WTC11 (cell line): ENCODE results near the gene CSHL1. TPM values are rescaled to one million over a fixed set of nuclear protein-coding genes. Genes with fewer than 3 reads are reported as not detected.

Source experiments
- ATAC-seq: fragments of 200-7000 bp; cut with Tn5 transposase; 2 replicates; pipeline ENCODE4 v1.10.0; 2021; ENCODE audit warnings: mild to moderate bottlenecking, moderate library complexity
- CTCF ChIA-PET: fragments of 300-600 bp; sonication (Branson Sonifier 250); formaldehyde crosslinking; loops from one replicate; lab custom pipeline; 2021; ENCODE audit warnings: antibody characterized with exemption; lab: Charles Lee
- POLR2A ChIA-PET: fragments of 350-600 bp; sonication (Branson Sonifier 250); formaldehyde crosslinking; loops from one replicate; lab custom pipeline; 2021; ENCODE audit warnings: antibody characterized with exemption; lab: Charles Lee
- DNase-seq: peaks from one replicate; pipeline ENCODE4 v3.0.0; 2021; ENCODE audit warnings: low spot score
- H3K27ac Mint-ChIP-seq: 2 replicates; pipeline ENCODE4 v1.8.0; 2021; ENCODE audit warnings: mixed read lengths
- H3K27me3 Mint-ChIP-seq: 2 replicates; pipeline ENCODE4 v1.8.0; 2021; ENCODE audit warnings: low read depth, mild to moderate bottlenecking, moderate library complexity, mixed read lengths
- H3K36me3 Mint-ChIP-seq: 2 replicates; pipeline ENCODE4 v1.8.0; 2021; ENCODE audit warnings: mixed read lengths
- H3K4me1 Mint-ChIP-seq: 2 replicates; pipeline ENCODE4 v1.8.0; 2022; ENCODE audit warnings: mixed read lengths
- H3K4me3 Mint-ChIP-seq: 2 replicates; pipeline ENCODE4 v1.8.0; 2021; ENCODE audit warnings: mild to moderate bottlenecking, moderate library complexity, mixed read lengths
- H3K9me3 Mint-ChIP-seq: 2 replicates; pipeline ENCODE4 v1.8.0; 2021; ENCODE audit warnings: mixed read lengths
- ATF1 ChIP-seq: sonication (generic); formaldehyde crosslinking; IDR thresholded peaks from 2 replicates; pipeline ENCODE4 v1.8.1; 2023; ENCODE audit warnings: mild to moderate bottlenecking, moderate library complexity, missing genetic modification reagents
- ATF3 ChIP-seq: sonication (generic); formaldehyde crosslinking; conservative IDR thresholded peaks from 2 replicates; pipeline ENCODE4 v1.8.1; 2022; ENCODE audit warnings: mild to moderate bottlenecking, missing genetic modification reagents
- CREB1 ChIP-seq: sonication (generic); formaldehyde crosslinking; IDR thresholded peaks from 2 replicates; pipeline ENCODE4 v1.8.0; 2023; ENCODE audit warnings: mild to moderate bottlenecking, missing genetic modification reagents
- CTCF ChIP-seq: fragments of 200-600 bp; IDR thresholded peaks from 2 replicates; pipeline ENCODE4 v1.8.0; 2022; ENCODE audit warnings: antibody characterized with exemption
- ELF4 ChIP-seq: sonication (generic); formaldehyde crosslinking; IDR thresholded peaks from 2 replicates; pipeline ENCODE4 v1.8.1; 2022; ENCODE audit warnings: low read depth, mild to moderate bottlenecking, moderate library complexity, missing genetic modification reagents
- FOXK1 ChIP-seq: sonication (generic); formaldehyde crosslinking; IDR thresholded peaks from 2 replicates; pipeline ENCODE4 v1.8.0; 2022; ENCODE audit warnings: mild to moderate bottlenecking, moderate library complexity, missing genetic modification reagents
- FOXP1 ChIP-seq: sonication (generic); formaldehyde crosslinking; IDR thresholded peaks from 2 replicates; pipeline ENCODE4 v1.8.0; 2022; ENCODE audit warnings: missing genetic modification reagents, mild to moderate bottlenecking, moderate library complexity, borderline replicate concordance
- GABPB1 ChIP-seq: sonication (generic); formaldehyde crosslinking; IDR thresholded peaks from 2 replicates; pipeline ENCODE4 v1.8.1; 2023; ENCODE audit warnings: mild to moderate bottlenecking, missing genetic modification reagents
- GTF2I ChIP-seq: fragments of 250-450 bp; sonication (Bioruptor Pico); conservative IDR thresholded peaks from 2 replicates; pipeline ENCODE4 v1.4.0; 2021; ENCODE audit warnings: mild to moderate bottlenecking
- HMGA2 ChIP-seq: fragments of 250-450 bp; sonication (Bioruptor Pico); IDR thresholded peaks from 2 replicates; pipeline ENCODE4 v1.4.0; 2021; ENCODE audit warnings: mild to moderate bottlenecking, moderate library complexity
- IRF1 ChIP-seq: sonication (generic); formaldehyde crosslinking; IDR thresholded peaks from 2 replicates; pipeline ENCODE4 v1.8.0; 2023; ENCODE audit warnings: missing genetic modification reagents
- IRF2 ChIP-seq: sonication (generic); formaldehyde crosslinking; IDR thresholded peaks from 2 replicates; pipeline ENCODE4 v1.8.0; 2022; ENCODE audit warnings: low read depth, missing genetic modification reagents, borderline replicate concordance
- JUN ChIP-seq: sonication (generic); formaldehyde crosslinking; IDR thresholded peaks from 2 replicates; pipeline ENCODE4 v1.8.0; 2023; ENCODE audit warnings: mild to moderate bottlenecking, missing genetic modification reagents
- MLX ChIP-seq: sonication (generic); formaldehyde crosslinking; IDR thresholded peaks from 2 replicates; pipeline ENCODE4 v1.8.1; 2023; ENCODE audit warnings: mild to moderate bottlenecking, missing genetic modification reagents, moderate library complexity
- NFYB ChIP-seq: sonication (generic); formaldehyde crosslinking; conservative IDR thresholded peaks from 2 replicates; pipeline ENCODE4 v1.8.0; 2022; ENCODE audit warnings: low read depth, missing genetic modification reagents
- NR3C1 ChIP-seq: sonication (generic); formaldehyde crosslinking; conservative IDR thresholded peaks from 2 replicates; pipeline ENCODE4 v1.8.1; 2023; ENCODE audit warnings: low read depth, mild to moderate bottlenecking, missing genetic modification reagents
- TCF7 ChIP-seq: sonication (generic); formaldehyde crosslinking; IDR thresholded peaks from 2 replicates; pipeline ENCODE4 v1.8.0; 2022; ENCODE audit warnings: mild to moderate bottlenecking, low read depth, missing genetic modification reagents, moderate library complexity
- ZNF219 ChIP-seq: sonication (generic); formaldehyde crosslinking; IDR thresholded peaks from 2 replicates; pipeline ENCODE4 v1.8.0; 2023; ENCODE audit warnings: missing genetic modification reagents, mild to moderate bottlenecking, borderline replicate concordance
- ZNF263 ChIP-seq: sonication (generic); formaldehyde crosslinking; IDR thresholded peaks from 2 replicates; pipeline ENCODE4 v1.8.1; 2022; ENCODE audit warnings: low read depth, mild to moderate bottlenecking, moderate library complexity, missing genetic modification reagents
- ZNF416 ChIP-seq: fragments of 250-450 bp; sonication (Bioruptor Pico); IDR thresholded peaks from 2 replicates; pipeline ENCODE4 v1.9.0; 2021; ENCODE audit warnings: mild to moderate bottlenecking, inconsistent platforms
- ZNF425 ChIP-seq: fragments of 250-450 bp; sonication (Bioruptor Pico); conservative IDR thresholded peaks from 2 replicates; pipeline ENCODE4 v1.9.0; 2021; ENCODE audit warnings: mild to moderate bottlenecking
- total RNA-seq: library from RNA; stranded (reverse); gene quantifications from 3 replicates; pipeline ENCODE4 v1.2.3, GENCODE V29; 2021
- TF ChIP-seq, protein P1 (sequence below): sonication (generic); formaldehyde crosslinking; conservative IDR thresholded peaks from 2 replicates; pipeline ENCODE4 v1.8.1; 2023; ENCODE audit warnings: mild to moderate bottlenecking, low read depth, missing genetic modification reagents, moderate library complexity
- TF ChIP-seq, protein P2 (sequence below): sonication (generic); formaldehyde crosslinking; IDR thresholded peaks from 2 replicates; pipeline ENCODE4 v1.8.0; 2022; ENCODE audit warnings: mild to moderate bottlenecking, missing genetic modification reagents

Gene CSHL1
- total RNA-seq, 1 experiment from 2014 or later = not detected

DNA sequence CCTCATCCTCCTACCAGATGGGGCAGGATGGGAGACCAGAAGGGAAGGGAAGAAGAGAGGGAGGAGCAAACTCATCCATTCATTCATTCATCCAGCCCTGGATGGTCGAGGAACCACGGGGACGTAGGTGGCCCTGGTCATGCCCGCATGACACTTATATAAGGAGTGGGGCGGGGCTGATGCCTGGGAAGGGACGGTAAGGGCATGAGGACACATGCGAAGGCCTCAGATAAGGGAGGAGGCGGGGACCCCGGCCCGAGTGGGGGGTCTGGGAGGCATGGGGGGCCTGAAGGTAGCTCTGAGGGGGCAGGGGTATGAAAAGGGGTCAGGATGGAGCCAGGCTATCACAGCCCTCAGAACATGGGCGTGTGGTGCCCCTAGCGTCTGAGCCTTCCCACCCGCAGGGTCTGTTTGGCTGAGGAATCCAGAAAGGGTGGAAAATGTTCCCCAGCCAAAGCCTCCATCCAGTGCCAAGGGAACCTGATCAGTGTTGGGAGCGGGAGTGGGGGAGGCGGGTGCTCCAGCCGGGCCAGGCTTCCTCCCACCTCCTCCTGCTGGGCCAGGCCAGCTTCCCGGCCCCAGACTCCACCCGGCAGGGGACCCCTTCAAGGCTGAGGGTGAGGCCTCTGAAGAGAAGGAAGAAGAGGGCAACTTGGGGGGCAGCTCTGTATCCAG is 38.7 kb upstream of the CSHL1 start (continued):
- TF ChIP-seq, protein P1, sequence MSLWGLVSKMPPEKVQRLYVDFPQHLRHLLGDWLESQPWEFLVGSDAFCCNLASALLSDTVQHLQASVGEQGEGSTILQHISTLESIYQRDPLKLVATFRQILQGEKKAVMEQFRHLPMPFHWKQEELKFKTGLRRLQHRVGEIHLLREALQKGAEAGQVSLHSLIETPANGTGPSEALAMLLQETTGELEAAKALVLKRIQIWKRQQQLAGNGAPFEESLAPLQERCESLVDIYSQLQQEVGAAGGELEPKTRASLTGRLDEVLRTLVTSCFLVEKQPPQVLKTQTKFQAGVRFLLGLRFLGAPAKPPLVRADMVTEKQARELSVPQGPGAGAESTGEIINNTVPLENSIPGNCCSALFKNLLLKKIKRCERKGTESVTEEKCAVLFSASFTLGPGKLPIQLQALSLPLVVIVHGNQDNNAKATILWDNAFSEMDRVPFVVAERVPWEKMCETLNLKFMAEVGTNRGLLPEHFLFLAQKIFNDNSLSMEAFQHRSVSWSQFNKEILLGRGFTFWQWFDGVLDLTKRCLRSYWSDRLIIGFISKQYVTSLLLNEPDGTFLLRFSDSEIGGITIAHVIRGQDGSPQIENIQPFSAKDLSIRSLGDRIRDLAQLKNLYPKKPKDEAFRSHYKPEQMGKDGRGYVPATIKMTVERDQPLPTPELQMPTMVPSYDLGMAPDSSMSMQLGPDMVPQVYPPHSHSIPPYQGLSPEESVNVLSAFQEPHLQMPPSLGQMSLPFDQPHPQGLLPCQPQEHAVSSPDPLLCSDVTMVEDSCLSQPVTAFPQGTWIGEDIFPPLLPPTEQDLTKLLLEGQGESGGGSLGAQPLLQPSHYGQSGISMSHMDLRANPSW (CRISPR knock-in tag) = no peak
- TF ChIP-seq ZNF425 (CRISPR knock-in tag) (no peak), GTF2I (CRISPR knock-in tag) (no peak)
- TF ChIP-seq, all 79 proteins: peak for 0

DNA sequence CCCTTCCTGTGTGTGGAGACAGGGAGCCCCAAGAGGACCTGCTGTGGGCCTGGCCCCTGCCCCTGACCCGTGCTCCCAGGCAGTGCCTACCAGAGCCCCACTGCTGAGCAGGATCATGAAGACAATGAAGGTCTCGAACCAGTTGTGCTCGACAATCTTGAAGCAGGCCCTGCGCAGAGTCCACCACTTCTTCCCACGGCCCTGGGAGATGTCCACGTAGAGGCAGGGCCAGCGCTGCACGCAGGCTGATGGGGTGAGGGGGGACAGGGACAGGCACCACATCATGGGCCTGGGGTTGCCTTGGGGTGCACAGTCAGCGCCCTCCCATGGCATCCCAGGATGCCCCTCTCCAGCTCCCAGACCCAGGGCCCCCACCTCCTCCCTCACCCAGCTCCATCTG is 37.5 kb upstream of the CSHL1 start:
- TF ChIP-seq MLX (CRISPR knock-in tag) (no peak), ATF1 (CRISPR knock-in tag) (no peak), FOXK1 (CRISPR knock-in tag) (no peak), ELF4 (no peak), FOXP1 (CRISPR knock-in tag) (0 out of 2 replicates have a peak, but pooled peaks have one; percentile 31)
- TF ChIP-seq, all 79 proteins: peak for 1
- no peak overlapping the region for H3K27ac Mint-ChIP-seq
- no peak overlapping the region for H3K4me3 Mint-ChIP-seq
- no peaks in the 10 kb centered on the region for H3K27me3 Mint-ChIP-seq
- no peaks in the 10 kb centered on the region for H3K36me3 Mint-ChIP-seq
- H3K9me3 Mint-ChIP-seq = no peaks in the 10 kb centered on the region
- H3K4me1 Mint-ChIP-seq = peaks cover 6% of the 10 kb centered on the region; the same call in 1 of the 2 replicates
- no peak for DNase-seq
- ATAC-seq = no peak
- ChIA-PET CTCF (interaction anchor here (1.2 to 11.8 kb wide), 4 partner anchors 11 to 185 kb away, joined by 4 to 147 read pairs (median 10); partner anchors contain the start of gene GH1), POLR2A (interaction anchor here (1.0 kb wide), 1 partner anchor 13 kb away, joined by 3 read pairs; no protein-coding TSS in a partner anchor)

- ChIA-PET CTCF (interaction anchor here (1.9 to 3.1 kb wide), 7 partner anchors 14 to 81 kb away, joined by 10 to 170 read pairs (median 42); partner anchors contain the start of genes CD79B, CSHL1 and GH1), POLR2A (no interaction called here)
- H3K4me1 Mint-ChIP-seq = peaks cover 6% of the 10 kb centered on the region; the same call in 1 of the 2 replicates
- DNase-seq = no peak
- H3K27ac Mint-ChIP-seq = no peak overlapping the region
- H3K9me3 Mint-ChIP-seq = no peaks in the 10 kb centered on the region
- no peaks in the 10 kb centered on the region for H3K27me3 Mint-ChIP-seq
- ATAC-seq = no peak
- no peak overlapping the region for H3K4me3 Mint-ChIP-seq
- H3K36me3 Mint-ChIP-seq = no peaks in the 10 kb centered on the region
- TF ChIP-seq CREB1 (CRISPR knock-in tag) (no peak), ZNF219 (no peak), ZNF263 (CRISPR knock-in tag) (no peak), JUN (CRISPR knock-in tag) (no peak), TCF7 (CRISPR knock-in tag) (no peak), NR3C1 (no peak), ZNF416 (CRISPR knock-in tag) (no peak), IRF2 (CRISPR knock-in tag) (no peak), HMGA2 (CRISPR knock-in tag) (no peak), GABPB1 (CRISPR knock-in tag) (no peak), IRF1 (CRISPR knock-in tag) (no peak), ATF3 (CRISPR knock-in tag) (no peak), NFYB (CRISPR knock-in tag) (no peak), ATF1 (CRISPR knock-in tag) (no peak), CTCF (no peak)
- TF ChIP-seq, protein P2, sequence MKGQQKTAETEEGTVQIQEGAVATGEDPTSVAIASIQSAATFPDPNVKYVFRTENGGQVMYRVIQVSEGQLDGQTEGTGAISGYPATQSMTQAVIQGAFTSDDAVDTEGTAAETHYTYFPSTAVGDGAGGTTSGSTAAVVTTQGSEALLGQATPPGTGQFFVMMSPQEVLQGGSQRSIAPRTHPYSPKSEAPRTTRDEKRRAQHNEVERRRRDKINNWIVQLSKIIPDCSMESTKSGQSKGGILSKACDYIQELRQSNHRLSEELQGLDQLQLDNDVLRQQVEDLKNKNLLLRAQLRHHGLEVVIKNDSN = no peak
Measured at GRCh38 chr17:63947711-63948330, 36.8 kb upstream of the CSHL1 start.
